H1 (cell line): ENCODE measurements around the gene YARS2. TPM values are rescaled to one million over a fixed set of nuclear protein-coding genes. Genes with fewer than 3 reads are reported as not detected.

ENCODE experiments used
- CTCF ChIA-PET: fragments of 300-600 bp; sonication (Branson Sonifier 250); formaldehyde crosslinking; loops from one replicate; lab custom pipeline; 2021; ENCODE audit not compliant: partially characterized antibody; lab: Charles Lee
- POLR2A ChIA-PET: fragments of 300-600 bp; sonication (Branson Sonifier 250); formaldehyde crosslinking; loops from one replicate; lab custom pipeline; 2021; ENCODE audit warnings: inconsistent platforms; ENCODE audit not compliant: partially characterized antibody; lab: Charles Lee
- DNase-seq, 2 experiments: peaks; one replicate each; pipeline versions ENCODE4 v3.0.0 to v3.0.0-alpha.2; 2010 to 2022; ENCODE audit warnings: low spot score in 2 of 2, low read depth in 1 of 2, mixed read lengths in 1 of 2
- FAIRE-seq: peaks from 2 replicates; lab custom pipeline; 2011; peaks lifted over from hg19 to GRCh38; lab: Jason Lieb, UNC
- H2AFZ ChIP-seq: 2 replicates; pipeline ENCODE4 v1.8.1; 2012; ENCODE audit warnings: low read length, inconsistent platforms
- H2AK5ac ChIP-seq: 2 replicates; pipeline ENCODE4 v1.6.1; 2013; ENCODE audit warnings: low read depth, low read length
- H2BK120ac ChIP-seq: replicated peaks from 2 replicates; pipeline ENCODE3; 2013; ENCODE audit warnings: low read depth, low read length, inconsistent platforms
- H2BK12ac ChIP-seq: 2 replicates; pipeline ENCODE4 v1.6.1; 2013; ENCODE audit warnings: low read depth, low read length
- H2BK15ac ChIP-seq: 2 replicates; pipeline ENCODE4 v1.6.1; 2013; ENCODE audit warnings: low read length
- H2BK20ac ChIP-seq: 2 replicates; pipeline ENCODE4 v1.6.1; 2013; ENCODE audit warnings: low read length
- H2BK5ac ChIP-seq: 2 replicates; pipeline ENCODE4 v1.6.1; 2013; ENCODE audit warnings: low read depth, low read length
- H3K14ac ChIP-seq: 2 replicates; pipeline ENCODE4 v1.6.1; 2013; ENCODE audit warnings: inconsistent platforms; ENCODE audit not compliant: insufficient read length
- H3K18ac ChIP-seq: 2 replicates; pipeline ENCODE4 v1.6.1; 2013; ENCODE audit warnings: low read length; ENCODE audit errors: extremely low read depth
- H3K23ac ChIP-seq: 2 replicates; pipeline ENCODE4 v1.6.1; 2013; ENCODE audit warnings: inconsistent platforms; ENCODE audit not compliant: insufficient read length
- H3K23me2 ChIP-seq: 2 replicates; pipeline ENCODE4 v1.6.1; 2013; ENCODE audit warnings: low read depth, low read length
- H3K27ac ChIP-seq: 2 replicates; pipeline ENCODE4 v1.6.1; 2011; ENCODE audit warnings: low read depth, low read length, inconsistent platforms
- H3K27me3 ChIP-seq, 4 experiments: replicated peaks in 1 of 4; 1 replicate in 1 of 4; 2 replicates in 3 of 4; pipeline versions ENCODE4 v1.6.1 to v1.8.1; 2011 to 2013; ENCODE audit warnings: low read length in 3 of 4, mild to moderate bottlenecking in 3 of 4, inconsistent platforms in 2 of 4, mixed read lengths in 2 of 4, moderate library complexity in 1 of 4; ENCODE audit not compliant: control insufficient read depth in 3 of 4, insufficient read depth in 3 of 4; ENCODE audit errors: extremely low read depth in 1 of 4
- H3K36me3 ChIP-seq, 4 experiments: 2 replicates each; pipeline versions ENCODE4 v1.6.1 to v1.8.1; 2011 to 2013; ENCODE audit warnings: mild to moderate bottlenecking in 4 of 4, low read length in 3 of 4, moderate library complexity in 2 of 4, control low read depth in 1 of 4, inconsistent platforms in 1 of 4; ENCODE audit not compliant: insufficient read depth in 4 of 4, control insufficient read depth in 2 of 4
- H3K4ac ChIP-seq: replicated peaks from 2 replicates; pipeline ENCODE3; 2013; ENCODE audit warnings: low read length, low read depth, mixed read lengths, inconsistent platforms; ENCODE audit not compliant: insufficient read length
- H3K4me1 ChIP-seq, 4 experiments: replicated peaks in 1 of 4; 1 replicate in 1 of 4; 2 replicates in 3 of 4; pipeline versions ENCODE4 v1.6.1 to v1.8.1; 2011 to 2013; ENCODE audit warnings: low read length in 3 of 4, inconsistent platforms in 2 of 4, mixed read lengths in 1 of 4; ENCODE audit not compliant: insufficient read depth in 4 of 4, control insufficient read depth in 3 of 4
- H3K4me2 ChIP-seq, 2 experiments: 2 replicates each; pipeline versions ENCODE4 v1.6.1 to v1.8.1; 2011 to 2013; ENCODE audit warnings: low read depth in 2 of 2, low read length in 2 of 2, control low read depth in 1 of 2, inconsistent platforms in 1 of 2, mild to moderate bottlenecking in 1 of 2; ENCODE audit not compliant: insufficient read depth in 1 of 2
- H3K4me3 ChIP-seq, 4 experiments: fragments of 200-600, 300-600 bp in 1 of 4; sonication (generic), shearing (Covaris generic), sonication (Bioruptor Twin) in 1 of 4; 2 replicates each; pipeline versions ENCODE4 v1.5.1 to v1.8.1; 2011 to 2016; ENCODE audit warnings: low read length in 4 of 4, low read depth in 3 of 4, control low read depth in 2 of 4, inconsistent platforms in 2 of 4, mild to moderate bottlenecking in 2 of 4, mixed read lengths in 1 of 4, moderate library complexity in 1 of 4; ENCODE audit not compliant: insufficient read depth in 2 of 4; ENCODE audit errors: extremely low read depth in 1 of 4
- H3K56ac ChIP-seq: replicated peaks from 2 replicates; pipeline ENCODE3; 2013; ENCODE audit warnings: low read depth, mild to moderate bottlenecking, mixed read lengths, low read length, inconsistent platforms; ENCODE audit not compliant: insufficient read length
- H3K79me1 ChIP-seq: 2 replicates; pipeline ENCODE4 v1.6.1; 2013; ENCODE audit warnings: low read depth, low read length, control low read depth
- H3K79me2 ChIP-seq, 2 experiments: 2 replicates each; pipeline versions ENCODE4 v1.6.1 to v1.8.1; 2012 to 2013; ENCODE audit warnings: low read length in 2 of 2, mild to moderate bottlenecking in 2 of 2, inconsistent platforms in 1 of 2; ENCODE audit not compliant: insufficient read depth in 2 of 2, control insufficient read depth in 1 of 2
- H3K9ac ChIP-seq, 4 experiments: replicated peaks in 1 of 4; 1 replicate in 1 of 4; 2 replicates in 3 of 4; pipeline versions ENCODE4 v1.6.1 to v1.8.1; 2011 to 2013; ENCODE audit warnings: low read depth in 3 of 4, low read length in 3 of 4, control low read depth in 2 of 4, mild to moderate bottlenecking in 2 of 4, moderate library complexity in 2 of 4, inconsistent platforms in 1 of 4; ENCODE audit errors: extremely low read depth in 1 of 4
- H3K9me3 ChIP-seq, 2 experiments: 2 replicates each; pipeline versions ENCODE4 v1.6.1 to v1.8.1; 2012 to 2013; ENCODE audit warnings: mild to moderate bottlenecking in 2 of 2, moderate library complexity in 2 of 2, control low read depth in 1 of 2, inconsistent platforms in 1 of 2, low read depth in 1 of 2, low read length in 1 of 2, mixed read lengths in 1 of 2; ENCODE audit not compliant: insufficient read depth in 2 of 2
- H4K20me1 ChIP-seq, 2 experiments: replicated peaks in 1 of 2; 2 replicates each; pipeline versions ENCODE3 to v1.8.1; 2011 to 2013; ENCODE audit warnings: inconsistent platforms in 2 of 2, low read length in 2 of 2, mild to moderate bottlenecking in 1 of 2; ENCODE audit not compliant: insufficient read depth in 2 of 2, control insufficient read depth in 1 of 2
- H4K5ac ChIP-seq: 2 replicates; pipeline ENCODE4 v1.6.1; 2013; ENCODE audit warnings: low read length, low read depth, mixed read lengths, inconsistent platforms; ENCODE audit not compliant: insufficient read length
- H4K8ac ChIP-seq: 2 replicates; pipeline ENCODE4 v1.8.0; 2013; ENCODE audit warnings: mild to moderate bottlenecking, moderate library complexity, low read length, inconsistent platforms; ENCODE audit not compliant: insufficient read depth; ENCODE audit errors: extremely low read depth
- H4K91ac ChIP-seq: replicated peaks from 2 replicates; pipeline ENCODE3; 2013; ENCODE audit warnings: low read length, mixed read lengths, inconsistent platforms; ENCODE audit not compliant: insufficient read length
- KDM4A ChIP-seq: IDR thresholded peaks from one replicate; pipeline ENCODE4 v1.7.1; 2012; ENCODE audit warnings: low read depth, mild to moderate bottlenecking, moderate library complexity, low read length, inconsistent platforms; ENCODE audit not compliant: severe bottlenecking
- WGBS, 2 experiments: shearing (Covaris generic) in 1 of 2; methylation state at CpG; one replicate each; pipeline versions ENCODE4 v1.1.6 to v1.1.7; 2013 to 2015; ENCODE audit warnings: low lambda C conversion rate in 2 of 2, mixed read lengths in 2 of 2, inconsistent platforms in 1 of 2, low coverage in 1 of 2, missing lambda C conversion rate in 1 of 2; ENCODE audit not compliant: insufficient replicate concordance in 2 of 2, insufficient coverage in 1 of 2, insufficient read length in 1 of 2; ENCODE audit errors: extremely low coverage in 1 of 2, missing lambda C conversion rate in 1 of 2; 5-methylcytosine and 5-hydroxymethylcytosine counted together
- polyA plus RNA-seq, 7 experiments: library from polyadenylated mRNA; depleted of rRNA in 3 of 7; stranded (reverse) in 5 of 7; unstranded in 2 of 7; fragments of >200 nt in 5 of 7; fragments of 200-250 nt in 2 of 7; gene quantifications; 1 replicate in 5 of 7; 2 replicates in 1 of 7; 4 replicates in 1 of 7; pipeline versions ENCODE4 v1.2.1 to v1.2.3, GENCODE V29; 2011 to 2013; ENCODE audit warnings: missing spikeins in 2 of 7, mixed read lengths in 2 of 7
- total RNA-seq: library from RNA; stranded (reverse); fragmentation: NEBNext Ultra II Directional; extraction: Animal tissue kit (Norgen Biotek cat#: 25700); gene quantifications from 2 replicates; pipeline ENCODE4 v1.2.1, GENCODE V29; 2021

YARS2 gene
- total and polyA plus RNA-seq, 2 of the 8 experiments (the other 6 are each of a cell fraction or from before 2014, with no cell fraction given): 29.9 to 41.4 TPM

- ChIA-PET POLR2A (interaction anchor here (0.6 to 3.9 kb wide), 14 partner anchors 11 to 191 kb away, joined by 3 to 22 read pairs (median 4); partner anchors contain the start of gene PKP2), CTCF (interaction anchor here (0.6 to 4.1 kb wide), 31 partner anchors 8 to 671 kb away, joined by 3 to 54 read pairs (median 4); no protein-coding TSS in a partner anchor)
- Histone ChIP-seq H3K18ac (no peak overlapping the region), H3K23me2 (peaks cover 4% of the 10 kb centered on the region), H2BK5ac (no peak overlapping the region), H3K4me2 (peak overlapping the region in 1 of 2 experiments; percentile 20; a peak in 1 of 4 replicates), H3K4me3 (peak overlapping the region in 1 of 4 experiments; percentile 97; a peak in 4 of 8 replicates), H3K9ac (no peak overlapping the region), H3K23ac (no peak overlapping the region), H3K27ac (no peak overlapping the region), H3K56ac (no peak overlapping the region), H4K91ac (no peak overlapping the region), H3K14ac (no peak overlapping the region), H2BK15ac (no peak overlapping the region), H4K5ac (no peak overlapping the region), H2BK12ac (no peak overlapping the region), H3K79me2 (peaks cover 0 to 24% of the 10 kb centered on the region in 2 experiments; a peak in 2 of 4 replicates), H4K20me1 (no peaks in the 10 kb centered on the region), H3K4me1 (peaks cover 0 to 3% (median 1%) of the 10 kb centered on the region in 4 experiments; a peak in 2 of 7 replicates), H3K27me3 (no peaks in the 10 kb centered on the region; a peak in 1 of 7 replicates), H2AFZ (peak overlapping the region; percentile 69), H2BK20ac (no peak overlapping the region), H3K36me3 (peaks cover 0 to 20% (median 13%) of the 10 kb centered on the region in 4 experiments), H4K8ac (peak overlapping the region; percentile 20; the same call in 1 of the 2 replicates), H2AK5ac (no peak overlapping the region), H3K79me1 (no peaks in the 10 kb centered on the region), H3K4ac (no peak overlapping the region), H3K9me3 (no peaks in the 10 kb centered on the region), H2BK120ac (no peak overlapping the region)
- WGBS, 2 experiments: 64% methylated on average over 8 of the region's 8 CpGs; no CpG with 5 or more reads in 1 of the 2 experiments
- FAIRE-seq (no peak), DNase-seq (no peak)
- TF ChIP-seq KDM4A: no peak
Measured at GRCh38 chr12:32756476-32757066, 874 bp upstream of the YARS2 start.
